IMR-90 (cell line): ENCODE measurements around the gene CYP4F3. TPM values are rescaled to one million over a fixed set of nuclear protein-coding genes. Genes with fewer than 3 reads are reported as not detected.

Experiments
- ATAC-seq: fragments of 200-7000 bp; cut with Tn5 transposase; 2 replicates; pipeline ENCODE4 v1.9.1; 2020; ENCODE audit warnings: low read depth, mild to moderate bottlenecking, moderate library complexity
- BruUV-seq: library from RNA; stranded (reverse); fragments of 400-500 nt; replicated peaks from 2 replicates; lab custom pipeline; 2021; lab: Mats Ljungman, UMichigan
- CTCF ChIA-PET: fragments of 300-600 bp; formaldehyde crosslinking; extraction: SDS; loops from one replicate; lab custom pipeline; 2021; ENCODE audit warnings: antibody characterized with exemption; lab: Yijun Ruan, JAX
- POLR2A ChIA-PET: fragments of 300-600 bp; sonication (Branson Sonifier 250); formaldehyde crosslinking; loops from one replicate; lab custom pipeline; 2022; ENCODE audit warnings: antibody characterized with exemption; ENCODE audit not compliant: unreplicated experiment; lab: Charles Lee
- DNase-seq: peaks from one replicate; pipeline ENCODE4 v3.0.0; 2013
- H2AFZ ChIP-seq: replicated peaks from 2 replicates; pipeline ENCODE3; 2013; ENCODE audit warnings: low read length, mild to moderate bottlenecking; ENCODE audit not compliant: poor library complexity
- H2AK5ac ChIP-seq: 2 replicates; pipeline ENCODE4 v1.6.1; 2013; ENCODE audit warnings: low read depth, low read length, inconsistent platforms
- H2AK9ac ChIP-seq: replicated peaks from 2 replicates; pipeline ENCODE3; 2013; ENCODE audit warnings: mild to moderate bottlenecking, low read depth, low read length, moderate library complexity; ENCODE audit not compliant: poor library complexity
- H2BK120ac ChIP-seq: 2 replicates; pipeline ENCODE4 v1.6.1; 2013; ENCODE audit warnings: low read depth, low read length, inconsistent platforms
- H2BK15ac ChIP-seq: 3 replicates; pipeline ENCODE4 v1.6.1; 2013; ENCODE audit warnings: low read depth, low read length, inconsistent platforms
- H2BK20ac ChIP-seq: 2 replicates; pipeline ENCODE4 v1.6.1; 2013; ENCODE audit warnings: low read depth, mild to moderate bottlenecking, inconsistent platforms, low read length, moderate library complexity
- H2BK5ac ChIP-seq: 2 replicates; pipeline ENCODE4 v1.6.1; 2013; ENCODE audit warnings: mild to moderate bottlenecking, low read depth, low read length, inconsistent platforms; ENCODE audit not compliant: poor library complexity, severe bottlenecking
- H3K14ac ChIP-seq: replicated peaks from 2 replicates; pipeline ENCODE4 v1.6.1; 2013; ENCODE audit warnings: low read depth, low read length, inconsistent platforms
- H3K18ac ChIP-seq: 2 replicates; pipeline ENCODE4 v1.6.1; 2013; ENCODE audit warnings: low read depth, low read length, control low read depth
- H3K23ac ChIP-seq: 2 replicates; pipeline ENCODE4 v1.6.1; 2013; ENCODE audit warnings: low read depth, low read length, inconsistent platforms
- H3K27ac ChIP-seq: 2 replicates; pipeline ENCODE4 v1.5.1; 2013; ENCODE audit warnings: mild to moderate bottlenecking, control low read depth, low read length; ENCODE audit not compliant: insufficient read depth
- H3K27me3 ChIP-seq: 2 replicates; pipeline ENCODE4 v1.6.1; 2013; ENCODE audit warnings: low read length; ENCODE audit not compliant: control insufficient read depth, insufficient read depth
- H3K36me3 ChIP-seq: 2 replicates; pipeline ENCODE4 v1.6.1; 2013; ENCODE audit warnings: low read length, mixed read lengths; ENCODE audit not compliant: control insufficient read depth, insufficient read depth
- H3K4ac ChIP-seq: 2 replicates; pipeline ENCODE4 v1.6.1; 2013; ENCODE audit warnings: low read depth, low read length, inconsistent platforms
- H3K4me1 ChIP-seq: 2 replicates; pipeline ENCODE4 v1.6.1; 2013; ENCODE audit warnings: low read length, mixed read lengths; ENCODE audit not compliant: control insufficient read depth, insufficient read depth
- H3K4me2 ChIP-seq: 2 replicates; pipeline ENCODE4 v1.6.1; 2013; ENCODE audit warnings: low read depth, mild to moderate bottlenecking, control low read depth, low read length, moderate library complexity
- H3K4me3 ChIP-seq: 2 replicates; pipeline ENCODE4 v1.5.1; 2013; ENCODE audit warnings: low read depth, mild to moderate bottlenecking, control low read depth, low read length, moderate library complexity; ENCODE audit not compliant: insufficient read depth
- H3K56ac ChIP-seq: 2 replicates; pipeline ENCODE4 v1.6.1; 2013; ENCODE audit warnings: low read length, inconsistent platforms; ENCODE audit not compliant: insufficient read depth; ENCODE audit errors: extremely low read depth
- H3K79me1 ChIP-seq, 2 experiments: 2 replicates each; pipeline ENCODE4 v1.6.1; 2013; ENCODE audit warnings: low read length in 2 of 2, inconsistent platforms in 1 of 2, low read depth in 1 of 2
- H3K9ac ChIP-seq: 2 replicates; pipeline ENCODE4 v1.6.1; 2013; ENCODE audit warnings: low read depth, low read length, control low read depth
- H3K9me1 ChIP-seq: 2 replicates; pipeline ENCODE4 v1.6.1; 2013; ENCODE audit warnings: low read length, inconsistent platforms; ENCODE audit not compliant: insufficient read depth
- H3K9me3 ChIP-seq: 2 replicates; pipeline ENCODE4 v1.6.1; 2013; ENCODE audit warnings: low read length; ENCODE audit not compliant: control insufficient read depth, insufficient read depth
- H4K20me1 ChIP-seq: 2 replicates; pipeline ENCODE4 v1.6.1; 2013; ENCODE audit warnings: low read length, inconsistent platforms; ENCODE audit not compliant: insufficient read depth
- H4K5ac ChIP-seq: 2 replicates; pipeline ENCODE4 v1.6.1; 2013; ENCODE audit warnings: mild to moderate bottlenecking, low read depth, low read length, control low read depth
- H4K8ac ChIP-seq, 2 experiments: 2 replicates each; pipeline ENCODE4 v1.6.1; 2013; ENCODE audit warnings: low read depth in 2 of 2, low read length in 2 of 2, control low read depth in 1 of 2, inconsistent platforms in 1 of 2
- H4K91ac ChIP-seq: 2 replicates; pipeline ENCODE4 v1.6.1; 2013; ENCODE audit warnings: low read depth, low read length, inconsistent platforms; ENCODE audit not compliant: insufficient read depth
- BHLHE40 ChIP-seq: fragments of 150-350 bp; IDR thresholded peaks from 2 replicates; pipeline ENCODE4 v1.6.1; 2016; ENCODE audit warnings: mild to moderate bottlenecking, low read depth, low read length
- CEBPB ChIP-seq: IDR thresholded peaks from 2 replicates; pipeline ENCODE4 v1.6.1; 2012; ENCODE audit warnings: low read depth, low read length, improper control_type of control experiment
- CHD1 ChIP-seq: IDR thresholded peaks from 2 replicates; pipeline ENCODE4 v1.6.1; 2012; ENCODE audit warnings: low read depth, low read length, improper control_type of control experiment
- CTCF ChIP-seq: conservative IDR thresholded peaks from 2 replicates; pipeline ENCODE4 v1.5.1; 2012; ENCODE audit warnings: mild to moderate bottlenecking, low read depth, low read length, improper control_type of control experiment
- ELK1 ChIP-seq: fragments of 150-350 bp; IDR thresholded peaks from 2 replicates; pipeline ENCODE4 v1.6.1; 2016; ENCODE audit warnings: low read depth, mild to moderate bottlenecking, low read length, moderate library complexity, borderline replicate concordance
- FOS ChIP-seq: fragments of 150-350 bp; IDR thresholded peaks from 2 replicates; pipeline ENCODE4 v1.6.1; 2016; ENCODE audit warnings: low read depth, low read length
- MAFK ChIP-seq: IDR thresholded peaks from 2 replicates; pipeline ENCODE4 v1.6.1; 2012; ENCODE audit warnings: low read depth, low read length, improper control_type of control experiment
- MAZ ChIP-seq: IDR thresholded peaks from 2 replicates; pipeline ENCODE4 v1.6.1; 2012; ENCODE audit warnings: low read depth, mild to moderate bottlenecking, low read length, improper control_type of control experiment, moderate library complexity, borderline replicate concordance
- MXI1 ChIP-seq: IDR thresholded peaks from 2 replicates; pipeline ENCODE4 v1.6.1; 2012; ENCODE audit warnings: low read depth, mild to moderate bottlenecking, low read length, moderate library complexity, borderline replicate concordance
- NFE2L2 ChIP-seq: fragments of 150-350 bp; IDR thresholded peaks from 2 replicates; pipeline ENCODE4 v1.6.1; 2016; ENCODE audit warnings: low read depth, mild to moderate bottlenecking, low read length
- RAD21 ChIP-seq: IDR thresholded peaks from 2 replicates; pipeline ENCODE4 v1.6.1; 2012; ENCODE audit warnings: low read length, improper control_type of control experiment
- RCOR1 ChIP-seq: IDR thresholded peaks from 2 replicates; pipeline ENCODE4 v1.6.1; 2012; ENCODE audit warnings: mild to moderate bottlenecking, low read length, improper control_type of control experiment; ENCODE audit not compliant: insufficient replicate concordance
- RFX5 ChIP-seq: IDR thresholded peaks from 2 replicates; pipeline ENCODE4 v1.8.0; 2012; ENCODE audit warnings: low read depth, mild to moderate bottlenecking, low read length, moderate library complexity
- SMC3 ChIP-seq: fragments of 150-350 bp; IDR thresholded peaks from 2 replicates; pipeline ENCODE4 v1.6.1; 2016; ENCODE audit warnings: low read depth, mild to moderate bottlenecking, antibody characterized with exemption, low read length, moderate library complexity
- USF2 ChIP-seq: fragments of 150-350 bp; IDR thresholded peaks from 2 replicates; pipeline ENCODE4 v1.6.1; 2017; ENCODE audit warnings: mild to moderate bottlenecking, antibody characterized with exemption, low read length, low read depth
- WGBS, 2 experiments: methylation state at CpG; one replicate each; pipeline versions ENCODE4 v1.1.5 to v1.1.7; 2013; ENCODE audit warnings: missing lambda C conversion rate in 2 of 2; ENCODE audit not compliant: insufficient read length in 1 of 2; ENCODE audit errors: extremely low coverage in 2 of 2; 5-methylcytosine and 5-hydroxymethylcytosine counted together
- dilution Hi-C: fragments of 300-500 bp; cut with HindIII; formaldehyde crosslinking; loops from one replicate; pipeline ENCODE4 v1.14.3; 2018; ENCODE audit warnings: low sequenced_read_pairs; ENCODE audit not compliant: unreplicated experiment
- in situ Hi-C: fragments of 300-500 bp; cut with MboI; formaldehyde crosslinking; loops from 3 replicates; pipeline ENCODE4 v1.14.3; 2019; ENCODE audit warnings: low sequenced_read_pairs, inconsistent platforms, mixed read lengths
- intact Hi-C: fragments of 100-400 bp; cut with micrococcal nuclease; formaldehyde crosslinking; loops from 2 replicates; pipeline ENCODE4 v1.10.0; 2022
- polyA plus RNA-seq, 3 experiments: library from polyadenylated mRNA; depleted of rRNA; stranded (reverse); fragments of >200 nt; gene quantifications; 2 replicates each; pipeline ENCODE4 v1.2.3, GENCODE V29; 2012; ENCODE audit warnings: low replicate concordance in 1 of 3
- total RNA-seq: library from RNA; depleted of rRNA; stranded (reverse); fragments of >200 nt; gene quantifications from 2 replicates; pipeline ENCODE4 v1.2.3, GENCODE V29; 2012

Gene CYP4F3
- total and polyA plus RNA-seq, 2 of the 4 experiments (the other 2 are of a cell fraction): not detected

DNA sequence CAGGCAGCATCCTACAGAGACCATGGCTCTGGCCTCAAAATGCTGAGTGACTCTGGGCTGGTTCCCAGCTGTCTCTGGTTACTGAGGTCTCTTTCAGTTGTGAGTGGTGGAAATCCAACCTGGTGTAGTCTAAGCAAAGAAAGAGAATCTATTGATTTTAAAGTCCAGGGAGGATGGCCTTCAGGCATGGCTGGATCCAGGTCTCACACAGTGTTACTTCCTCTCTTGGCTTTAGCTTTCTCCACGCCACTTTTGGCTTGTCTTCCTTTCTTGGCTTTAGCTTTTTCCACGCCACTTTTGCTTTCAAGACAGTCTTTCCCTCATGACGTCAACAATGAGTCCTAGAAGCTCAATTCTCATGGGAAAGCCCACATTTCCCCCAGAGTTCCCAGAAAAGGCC, 4.1 kb downstream of the CYP4F3 start:
- no peak overlapping the region for H3K56ac ChIP-seq
- intact Hi-C loops: no loop called here
- H2AK5ac ChIP-seq: no peak overlapping the region
- no peaks in the 10 kb centered on the region for H3K79me1 ChIP-seq
- DNase-seq (no peak), ATAC-seq (no peak)
- H3K4ac ChIP-seq: no peak overlapping the region
- no peak overlapping the region for H4K8ac ChIP-seq
- H3K4me2 ChIP-seq: no peak overlapping the region
- ChIA-PET POLR2A (no interaction called here), CTCF (no interaction called here)
- no peak overlapping the region for H2BK120ac ChIP-seq
- in situ Hi-C loops: loop anchor here (25.0 kb wide), 2 partner anchors 542 to 767 kb away; partner anchors contain the start of genes AP1M1 and FAM32A
- H3K23ac ChIP-seq: no peak overlapping the region
- H2AK9ac ChIP-seq: no peak overlapping the region
- no peaks in the 10 kb centered on the region for H3K27me3 ChIP-seq
- no peak overlapping the region for H3K27ac ChIP-seq
- no peaks in the 10 kb centered on the region for H3K9me1 ChIP-seq
- dilution Hi-C loops: no loop called here
- peaks cover 38% of the 10 kb centered on the region for H3K9me3 ChIP-seq
- H2BK15ac ChIP-seq: no peak overlapping the region
- no peak overlapping the region for H4K5ac ChIP-seq
- no peak for TF ChIP-seq MAFK
- no peak for TF ChIP-seq RAD21
- no peak for TF ChIP-seq CEBPB
- TF ChIP-seq NFE2L2: no peak
- TF ChIP-seq MAZ: no peak
- TF ChIP-seq USF2: no peak
- no peak for TF ChIP-seq BHLHE40
- no peak for TF ChIP-seq RCOR1
- no peak for TF ChIP-seq CHD1
- no peak for TF ChIP-seq ELK1
- no peak for TF ChIP-seq FOS
- no peak for TF ChIP-seq SMC3
- TF ChIP-seq RFX5: no peak
- no peak for TF ChIP-seq CTCF
- TF ChIP-seq MXI1: no peak
- H3K4me3 ChIP-seq: no peak overlapping the region
- no peak overlapping the region for H3K14ac ChIP-seq
- H3K4me1 ChIP-seq: no peaks in the 10 kb centered on the region
- no peak overlapping the region for H3K18ac ChIP-seq
- BruUV-seq: no TSS peak
- WGBS, 2 experiments: 18% methylated on average over 3 of the region's 3 CpGs; no CpG with 5 or more reads in 1 of the 2 experiments
- H2BK5ac ChIP-seq: no peak overlapping the region
- no peak overlapping the region for H3K9ac ChIP-seq
- H2BK20ac ChIP-seq: no peak overlapping the region
- no peaks in the 10 kb centered on the region for H4K20me1 ChIP-seq
- no peak overlapping the region for H2AFZ ChIP-seq
- no peak overlapping the region for H4K91ac ChIP-seq
- no peaks in the 10 kb centered on the region for H3K36me3 ChIP-seq
